ENCODE results near the gene FBXL12. TPM values are rescaled to one million over a fixed set of nuclear protein-coding genes. Genes with fewer than 3 reads are reported as not detected.

The FBXL12 gene
- polyA plus RNA-seq, 1 experiment: 23.6 TPM

- no peak for TF ChIP-seq CTCF (IDR thresholded peaks at IDR 0.05; ENCODE audit: low read depth, low read length)
- Histone ChIP-seq H3K4me3 (ENCODE audit: low read depth, low read length) (peak overlapping the region; percentile 99), H3K27me3 (ENCODE audit: control insufficient read depth, insufficient read depth, low read length) (no peaks in the 10 kb centered on the region), H3K9me3 (ENCODE audit: control insufficient read depth, insufficient read depth, low read length) (peaks cover 12% of the 10 kb centered on the region; the same call in 1 of the 2 replicates), H3K27ac (ENCODE audit: low read depth, low read length) (peak overlapping the region; percentile 96)
- DNase-seq (ENCODE audit: low read depth, low spot score): no peak
- ChIA-PET POLR2A (interaction anchor here (0.6 to 1.0 kb wide), 6 partner anchors 10 to 1428 kb away, joined by 3 to 8 read pairs (median 4); partner anchors contain the start of genes RAB11B and UBL5), CTCF (no interaction called here)
These were observed 625 bp downstream of the FBXL12 start for GRCh38 chr19:9818175-9818733.

DNA sequence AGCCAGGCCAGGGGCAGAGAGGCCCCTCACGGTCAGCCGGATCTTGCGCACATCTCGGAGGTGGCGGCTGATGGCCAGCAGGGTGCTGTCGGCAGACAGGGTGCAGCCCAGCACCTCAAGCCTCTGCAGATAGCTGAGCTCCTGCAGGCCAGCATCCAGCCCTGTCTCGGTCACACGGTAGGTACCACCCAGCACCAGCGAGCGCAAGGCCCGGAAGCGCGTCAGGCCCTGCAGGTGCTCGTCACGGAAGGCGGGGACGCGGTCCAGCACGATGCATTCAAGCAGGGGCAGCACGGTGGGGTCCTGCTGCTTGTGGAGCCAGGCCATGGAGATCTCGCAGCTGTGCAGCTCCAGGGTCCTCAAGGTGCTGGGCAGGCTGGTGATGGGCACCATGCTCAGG, 7.7 kb downstream of the FBXL12 start:
- no peak for DNase-seq (ENCODE audit: low read depth, low spot score)
- no peak for TF ChIP-seq CTCF (IDR thresholded peaks at IDR 0.05; ENCODE audit: low read depth, low read length)
- ChIA-PET POLR2A (no interaction called here), CTCF (no interaction called here)
- H3K9me3 ChIP-seq (ENCODE audit: control insufficient read depth, insufficient read depth, low read length): peaks cover 5% of the 10 kb centered on the region; the same call in 1 of the 2 replicates
- no peak overlapping the region for H3K4me3 ChIP-seq (ENCODE audit: low read depth, low read length)
- no peaks in the 10 kb centered on the region for H3K27me3 ChIP-seq (ENCODE audit: control insufficient read depth, insufficient read depth, low read length)
- no peak overlapping the region for H3K27ac ChIP-seq (ENCODE audit: low read depth, low read length)

- no peak for TF ChIP-seq CTCF (IDR thresholded peaks at IDR 0.05; ENCODE audit: low read depth, low read length)
- DNase-seq (ENCODE audit: low read depth, low spot score): no peak
- ChIA-PET POLR2A (interaction anchor here (1.0 kb wide), 1 partner anchor 10 kb away, joined by 3 read pairs; the partner anchor contains the start of gene FBXL12), CTCF (interaction anchor here (0.9 kb wide), 1 partner anchor 184 kb away, joined by 3 read pairs; no protein-coding TSS in a partner anchor)
- H3K4me3 ChIP-seq (ENCODE audit: low read depth, low read length): no peak overlapping the region
- H3K9me3 ChIP-seq (ENCODE audit: control insufficient read depth, insufficient read depth, low read length): no peaks in the 10 kb centered on the region
- no peaks in the 10 kb centered on the region for H3K27me3 ChIP-seq (ENCODE audit: control insufficient read depth, insufficient read depth, low read length)
- H3K27ac ChIP-seq (ENCODE audit: low read depth, low read length): no peak overlapping the region
These were observed 9.7 kb downstream of the FBXL12 start for GRCh38 chr19:9808855-9809824.

GRCh38 chr19:9806803-9807202, 12.1 kb downstream of the FBXL12 start:
- no peak for TF ChIP-seq CTCF (IDR thresholded peaks at IDR 0.05; ENCODE audit: low read depth, low read length)
- no peak for DNase-seq (ENCODE audit: low read depth, low spot score)
- Histone ChIP-seq H3K4me3 (ENCODE audit: low read depth, low read length) (no peak overlapping the region), H3K27me3 (ENCODE audit: control insufficient read depth, insufficient read depth, low read length) (no peaks in the 10 kb centered on the region), H3K27ac (ENCODE audit: low read depth, low read length) (no peak overlapping the region), H3K9me3 (ENCODE audit: control insufficient read depth, insufficient read depth, low read length) (no peaks in the 10 kb centered on the region)
- POLR2A ChIA-PET: interaction anchor here (0.8 kb wide), 1 partner anchor 12 kb away, joined by 3 read pairs; the partner anchor contains the start of gene FBXL12
- CTCF ChIA-PET: interaction anchor here (0.6 to 1.6 kb wide), 4 partner anchors 10 to 1226 kb away, joined by 3 to 5 read pairs (median 4); no protein-coding TSS in a partner anchor

Measured in AG04450 (cell line).